GM12891 (cell line): ENCODE results near the gene PBX2.
"Not testable (repeated sequence)": the region's sequence is repeated elsewhere in the genome, so short reads cannot be mapped to it uniquely, and the experiment has no call there.

Experiments
- DNase-seq: peaks from one replicate; pipeline ENCODE4 v3.0.0; 2011; ENCODE audit warnings: low spot score; ENCODE audit not compliant: insufficient read length
- FAIRE-seq: peaks from 2 replicates; lab custom pipeline; 2011; peaks lifted over from hg19 to GRCh38; lab: Jason Lieb, UNC
- PAX5 ChIP-seq: IDR thresholded peaks from 2 replicates; pipeline ENCODE4 v1.6.1; 2011; ENCODE audit warnings: low read length, moderate library complexity, mild to moderate bottlenecking; ENCODE audit not compliant: insufficient read depth, severe bottlenecking
- POLR2A ChIP-seq: IDR thresholded peaks from 2 replicates; pipeline ENCODE4 v1.6.1; 2011; ENCODE audit warnings: low read depth, low read length, control low read depth
- POLR2AphosphoS5 ChIP-seq: IDR thresholded peaks from 2 replicates; pipeline ENCODE4 v1.6.1; 2011; ENCODE audit warnings: low read depth, low read length, control low read depth
- POU2F2 ChIP-seq: IDR thresholded peaks from 2 replicates; pipeline ENCODE4 v1.6.1; 2011; ENCODE audit warnings: low read depth, mild to moderate bottlenecking, control low read depth, low read length, moderate library complexity
- SPI1 ChIP-seq: IDR thresholded peaks from 2 replicates; pipeline ENCODE4 v1.6.1; 2011; ENCODE audit warnings: low read depth, low read length, control low read depth
- TAF1 ChIP-seq: IDR thresholded peaks from 2 replicates; pipeline ENCODE4 v1.6.1; 2011; ENCODE audit warnings: low read depth, low read length, control low read depth

Gene PBX2

GRCh38 chr6:32218167-32218566 is 28.2 kb upstream of the PBX2 start:
- FAIRE-seq = no peak
- TF ChIP-seq PAX5 (no peak), TAF1 (no peak), POU2F2 (no peak), SPI1 (no peak), POLR2AphosphoS5 (no peak), POLR2A (no peak)
- no peak for DNase-seq

- FAIRE-seq = no peak
- DNase-seq = no peak
- no peak for TF ChIP-seq POLR2AphosphoS5
- TF ChIP-seq TAF1 = no peak
- no peak for TF ChIP-seq POU2F2
- no peak for TF ChIP-seq PAX5
- no peak for TF ChIP-seq POLR2A
Observed at GRCh38 chr6:32216998-32217397, 27.0 kb upstream of the PBX2 start.

- TF ChIP-seq TAF1 (no peak), POLR2AphosphoS5 (no peak), POU2F2 (no peak), POLR2A (no peak), PAX5 (no peak), SPI1 (no peak)
- FAIRE-seq (no peak), DNase-seq (no peak)
Observed at GRCh38 chr6:32216285-32216684, 26.3 kb upstream of the PBX2 start.

- TF ChIP-seq POU2F2 = no peak
- TF ChIP-seq POLR2AphosphoS5 = no peak
- DNase-seq = no peak
- no peak for FAIRE-seq
Observed at GRCh38 chr6:32215617-32216016, 25.6 kb upstream of the PBX2 start.

GRCh38 chr6:32214126-32214525 is 24.1 kb upstream of the PBX2 start:
- no peak for FAIRE-seq
- no peak for DNase-seq
- TF ChIP-seq POLR2A (no peak), SPI1 (0 out of 2 replicates have a peak, but pooled peaks have one; percentile 29), POLR2AphosphoS5 (no peak), PAX5 (no peak)

GRCh38 chr6:32213649-32214048 is 23.6 kb upstream of the PBX2 start:
- TF ChIP-seq TAF1 (no peak), SPI1 (no peak), POLR2AphosphoS5 (no peak), PAX5 (no peak), POU2F2 (no peak), POLR2A (no peak)
- DNase-seq (no peak), FAIRE-seq (no peak)

- no peak for TF ChIP-seq POLR2AphosphoS5
- no peak for TF ChIP-seq PAX5
- no peak for TF ChIP-seq SPI1
- TF ChIP-seq TAF1 = no peak
- no peak for TF ChIP-seq POLR2A
- TF ChIP-seq POU2F2 = no peak
- no peak for DNase-seq
- FAIRE-seq = no peak
Observed at GRCh38 chr6:32212076-32212760, 22.2 kb upstream of the PBX2 start.

GRCh38 chr6:32211432-32211831 is 21.4 kb upstream of the PBX2 start:
- DNase-seq, FAIRE-seq: not testable (repeated sequence)

GRCh38 chr6:32210191-32210601 is 20.2 kb upstream of the PBX2 start:
- TF ChIP-seq POU2F2 (no peak), TAF1 (no peak), POLR2A (no peak), PAX5 (no peak), SPI1 (no peak), POLR2AphosphoS5 (no peak)
- DNase-seq (no peak), FAIRE-seq (no peak)

GRCh38 chr6:32208996-32209395 is 19.0 kb upstream of the PBX2 start:
- DNase-seq (no peak), FAIRE-seq (no peak)
- no peak for TF ChIP-seq POLR2A
- no peak for TF ChIP-seq POU2F2
- TF ChIP-seq SPI1 = no peak

GRCh38 chr6:32204268-32204715 is 14.3 kb upstream of the PBX2 start:
- no peak for DNase-seq
- TF ChIP-seq POLR2A (no peak), SPI1 (no peak), POU2F2 (no peak), POLR2AphosphoS5 (no peak), PAX5 (no peak), TAF1 (no peak)
- FAIRE-seq = no peak
